HG03108 (cell line): ENCODE results near the gene TNRC6B.
"Not testable (repeated sequence)": the region's sequence is repeated elsewhere in the genome, so short reads cannot be mapped to it uniquely, and the experiment has no call there.

ENCODE experiments used
- ATAC-seq: cut with Tn5 transposase; IDR thresholded peaks from one replicate; pipeline ENCODE4 v1.9.1; 2021; ENCODE audit warnings: moderate library complexity; ENCODE audit not compliant: unreplicated experiment

The TNRC6B gene

GRCh38 chr22:40281717-40282116 lies 104.0 kb downstream of the TNRC6B start:
- no peak for ATAC-seq

DNA sequence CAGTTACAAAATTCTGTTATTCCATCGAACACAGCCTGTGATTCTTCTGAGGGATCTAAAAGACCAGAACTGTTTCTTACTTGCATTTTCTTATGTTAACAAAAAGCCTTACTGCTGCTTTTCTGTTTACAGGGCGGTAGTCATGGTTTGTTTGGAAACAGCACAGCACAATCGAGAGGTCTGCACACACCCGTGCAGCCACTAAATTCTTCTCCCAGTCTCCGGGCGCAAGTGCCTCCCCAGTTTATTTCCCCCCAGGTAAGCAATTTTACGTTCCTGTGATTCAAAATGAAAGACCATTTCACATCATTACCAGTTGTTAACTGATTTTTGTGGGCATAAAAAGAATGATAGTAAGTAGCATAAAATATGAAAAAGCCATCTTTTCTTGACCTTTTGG lies 107.8 kb downstream of the TNRC6B start:
- no peak for ATAC-seq

GRCh38 chr22:40289991-40290459 lies 112.3 kb downstream of the TNRC6B start:
- no peak for ATAC-seq

- no peak for ATAC-seq
These were observed 112.8 kb downstream of the TNRC6B start for GRCh38 chr22:40290516-40290915.

GRCh38 chr22:40294696-40295095 lies 117.0 kb downstream of the TNRC6B start:
- ATAC-seq, result no peak

- no peak for ATAC-seq
These were observed 122.6 kb downstream of the TNRC6B start for GRCh38 chr22:40300316-40300715.

- ATAC-seq, result peak; percentile 87
These were observed 123.4 kb downstream of the TNRC6B start for GRCh38 chr22:40300884-40301672.

DNA sequence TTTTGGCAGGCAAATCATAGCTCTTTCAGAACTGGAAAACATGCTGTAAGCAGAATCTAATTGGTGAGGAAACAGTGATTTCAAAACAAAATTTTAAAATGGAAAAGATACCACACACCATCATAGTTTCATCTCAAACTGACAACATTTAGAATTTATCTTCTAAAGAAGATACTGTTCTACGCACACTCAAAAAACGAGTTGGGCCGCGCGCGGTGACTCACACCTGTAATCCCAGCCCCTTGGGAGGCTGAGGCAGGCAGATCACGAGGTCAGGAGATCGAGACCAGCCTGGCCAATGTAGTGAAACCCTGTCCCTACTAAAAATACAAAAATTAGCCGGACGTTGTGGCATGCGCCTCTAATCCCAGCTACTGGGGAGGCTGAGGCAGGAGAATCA lies 124.4 kb downstream of the TNRC6B start:
- ATAC-seq, result no peak

- no peak for ATAC-seq
These were observed 127.9 kb downstream of the TNRC6B start for GRCh38 chr22:40305625-40306024.

- no peak for ATAC-seq
These were observed 131.4 kb downstream of the TNRC6B start for GRCh38 chr22:40308999-40309573.

DNA sequence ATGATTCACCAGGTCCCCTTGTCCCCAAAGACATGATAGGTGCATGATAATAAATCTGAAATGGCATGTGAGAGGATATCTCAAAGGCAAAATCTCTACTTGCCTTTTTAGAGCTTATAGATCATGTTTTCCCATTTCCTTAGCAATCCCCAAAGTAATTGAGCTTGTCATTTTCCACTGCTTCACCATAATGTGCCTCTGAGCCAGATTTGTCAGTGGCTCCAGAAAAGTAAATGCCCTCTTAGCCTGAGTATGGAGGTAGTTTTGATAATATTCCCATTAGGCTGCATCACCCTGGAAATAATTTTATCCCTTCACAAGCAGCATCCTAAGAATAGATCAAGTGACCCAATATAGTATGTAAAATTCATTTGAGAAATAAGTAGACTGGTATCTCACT lies 131.9 kb downstream of the TNRC6B start:
- no peak for ATAC-seq

DNA sequence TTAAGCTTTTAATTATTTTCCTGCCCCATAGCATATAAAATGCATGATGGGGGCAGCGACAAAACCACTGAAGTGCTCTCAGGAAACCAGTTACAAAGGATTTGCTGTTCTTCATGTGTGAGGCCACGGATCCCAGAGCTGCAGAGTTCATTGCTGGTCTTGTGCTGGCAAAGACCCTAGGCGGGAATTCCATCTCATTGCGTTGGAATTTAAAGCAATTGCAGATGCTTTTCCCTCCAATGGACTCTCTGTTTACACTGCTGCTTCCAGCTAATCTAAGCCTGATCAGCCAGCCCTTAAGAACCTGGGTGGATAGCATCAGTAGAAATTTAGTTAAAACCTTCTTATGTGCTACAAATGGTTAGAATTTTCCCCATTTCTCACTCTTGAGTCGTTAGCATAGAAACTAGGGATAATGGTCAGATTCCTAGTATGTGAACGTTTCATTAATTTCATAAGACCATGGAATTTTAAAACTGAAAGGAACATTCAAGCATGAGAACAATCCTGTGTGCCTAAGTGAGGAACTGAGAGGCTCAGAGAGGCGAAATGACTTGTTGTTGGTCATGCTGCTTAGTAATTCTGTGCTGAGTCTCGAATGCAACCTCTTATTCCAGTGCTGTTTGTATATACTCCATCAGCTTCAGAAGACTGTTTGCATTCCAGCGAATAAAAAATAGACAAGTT lies 132.5 kb downstream of the TNRC6B start:
- no peak for ATAC-seq

DNA sequence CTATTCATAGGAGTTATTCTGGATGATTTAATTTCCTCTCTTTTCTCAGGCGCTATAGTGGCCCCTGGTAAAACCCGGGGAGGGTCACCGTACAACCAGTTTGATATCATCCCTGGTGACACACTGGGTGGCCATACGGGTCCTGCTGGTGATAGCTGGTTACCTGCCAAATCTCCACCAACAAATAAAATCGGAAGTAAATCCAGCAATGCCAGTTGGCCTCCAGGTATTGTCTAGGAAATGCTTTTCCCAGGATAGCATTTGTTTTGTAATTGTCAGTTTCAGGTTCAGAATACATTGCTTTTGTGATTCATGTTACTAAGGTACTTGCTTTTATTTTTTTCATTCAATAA lies 133.0 kb downstream of the TNRC6B start:
- ATAC-seq, result no peak

DNA sequence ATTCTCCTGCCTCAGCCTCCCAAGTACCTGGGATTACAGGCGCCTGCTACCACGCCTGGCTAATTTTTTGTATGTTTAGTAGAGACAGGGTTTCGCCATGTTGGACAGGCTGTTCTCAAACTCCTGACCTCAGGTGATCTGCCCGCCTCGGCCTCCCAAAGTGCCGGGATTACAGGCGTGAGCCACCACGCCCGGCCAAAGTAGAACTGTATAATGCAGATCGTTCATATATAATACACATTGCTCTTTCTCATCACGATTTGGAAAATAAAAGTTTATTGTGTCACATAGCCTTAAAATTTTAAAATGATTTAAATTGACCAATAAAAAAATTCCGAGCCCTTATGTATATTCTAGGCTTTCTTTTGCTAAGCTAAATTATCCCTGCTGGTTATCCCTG lies 133.9 kb downstream of the TNRC6B start:
- not testable (repeated sequence) for ATAC-seq

- ATAC-seq, result no peak
These were observed 134.3 kb downstream of the TNRC6B start for GRCh38 chr22:40312050-40312449.

DNA sequence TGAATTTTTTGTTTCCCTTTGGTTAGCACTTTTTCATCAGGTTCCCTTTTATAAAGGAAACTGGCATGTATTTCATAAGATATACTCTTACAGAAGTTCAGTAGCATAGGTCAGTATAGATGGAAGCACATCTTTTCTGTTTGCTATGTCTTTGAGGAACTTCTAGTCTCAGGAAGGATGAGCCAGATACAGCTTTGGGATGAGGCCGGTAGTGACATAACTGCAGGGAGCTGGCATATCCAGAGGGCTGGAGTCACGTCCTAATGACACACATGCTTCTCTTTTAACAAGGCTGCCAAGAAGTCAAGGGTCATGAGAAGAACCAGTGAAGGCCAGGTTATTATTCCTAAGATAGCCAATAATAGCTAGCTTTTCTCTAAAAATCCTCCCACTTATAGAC lies 135.3 kb downstream of the TNRC6B start:
- ATAC-seq, result no peak

DNA sequence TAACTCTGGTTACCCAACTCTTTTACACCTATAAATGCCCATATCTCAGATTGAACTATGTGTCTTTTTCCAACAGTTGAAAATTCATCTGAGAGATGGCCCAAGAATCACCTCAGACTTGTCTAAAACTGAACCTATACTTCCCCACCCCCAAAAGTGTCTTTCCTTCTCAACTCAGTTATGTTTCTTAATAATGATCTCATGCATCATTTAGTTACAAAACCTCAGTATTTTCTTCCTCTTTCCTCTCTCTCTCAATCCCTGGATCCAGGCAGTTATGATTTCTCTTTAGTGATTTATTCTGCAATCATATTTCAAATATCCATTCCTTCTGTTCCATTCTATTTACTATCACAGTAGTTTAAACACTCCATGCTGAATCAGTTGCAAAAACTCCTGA lies 136.3 kb downstream of the TNRC6B start:
- ATAC-seq, result no peak

DNA sequence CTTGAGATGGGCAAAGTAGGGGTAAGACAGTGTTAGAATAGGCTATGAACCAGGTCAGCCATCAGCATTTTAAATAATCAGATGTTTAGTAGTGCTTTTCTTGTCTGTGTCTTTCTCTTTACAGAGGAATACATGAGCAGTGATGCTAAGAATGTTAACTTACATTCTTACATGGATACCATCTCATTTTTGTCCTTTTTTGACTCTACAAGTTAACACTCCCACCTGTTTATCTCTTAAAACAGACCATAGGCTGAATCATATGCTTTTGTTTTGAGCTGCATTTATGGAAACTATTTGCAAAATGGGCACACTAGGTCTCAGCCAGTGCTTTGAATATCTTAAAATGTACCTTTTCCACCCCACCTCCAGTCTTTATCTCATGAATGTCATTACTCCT lies 143.0 kb downstream of the TNRC6B start:
- no peak for ATAC-seq

DNA sequence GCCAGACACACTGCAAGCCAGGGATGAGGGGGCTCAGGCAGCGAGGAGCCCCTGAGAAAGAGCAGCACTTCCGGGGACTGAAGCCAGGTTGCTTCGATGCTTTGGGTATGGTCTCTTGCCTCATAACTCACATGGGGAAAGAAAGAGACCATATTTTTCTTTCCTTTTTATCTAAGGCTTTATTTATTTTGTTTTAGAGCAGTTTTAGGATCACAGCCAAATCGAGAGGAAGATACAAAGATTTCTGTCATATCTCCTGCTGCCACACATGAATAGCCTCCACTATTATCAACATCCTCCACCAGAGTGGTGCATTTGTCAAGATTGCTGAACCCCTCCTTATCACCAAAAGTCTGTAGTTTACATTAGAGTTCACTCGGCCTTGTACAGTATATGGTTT lies 144.3 kb downstream of the TNRC6B start:
- no peak for ATAC-seq

DNA sequence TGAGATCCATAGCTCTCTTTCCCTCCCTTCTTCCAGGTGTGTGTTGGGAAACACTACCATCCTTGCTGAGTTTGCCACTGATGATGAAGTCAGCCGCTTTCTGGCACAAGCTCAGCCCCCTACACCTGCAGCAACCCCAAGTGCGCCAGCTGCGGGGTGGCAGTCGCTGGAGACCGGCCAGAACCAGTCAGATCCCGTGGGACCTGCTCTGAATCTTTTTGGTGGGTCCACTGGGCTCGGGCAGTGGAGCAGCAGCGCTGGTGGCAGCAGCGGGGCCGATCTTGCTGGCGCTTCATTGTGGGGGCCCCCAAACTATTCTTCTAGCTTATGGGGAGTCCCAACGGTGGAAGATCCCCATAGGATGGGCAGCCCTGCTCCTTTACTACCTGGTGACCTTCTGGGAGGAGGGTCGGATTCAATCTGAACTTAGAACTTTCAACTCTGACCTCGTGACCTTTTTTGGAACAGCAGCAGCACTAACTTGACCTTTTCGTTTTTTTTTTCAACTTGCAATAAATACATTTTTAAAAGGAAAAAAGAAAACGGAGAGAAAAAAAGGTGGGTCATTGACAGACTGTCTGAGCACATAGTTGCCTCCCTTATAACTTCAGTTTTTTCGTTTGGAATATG lies 145.2 kb downstream of the TNRC6B start:
- ATAC-seq, result no peak

GRCh38 chr22:40323681-40324171 lies 146.0 kb downstream of the TNRC6B start:
- ATAC-seq, result no peak
